HepG2 (cell line): ENCODE results near the gene TNS4. TPM values are rescaled to one million over a fixed set of nuclear protein-coding genes. Genes with fewer than 3 reads are reported as not detected.

Experiments
- ATAC-seq: fragments of 200-7000 bp; cut with Tn5 transposase; 3 replicates; pipeline ENCODE4 v1.9.1; 2020; ENCODE audit warnings: mild to moderate bottlenecking, moderate library complexity
- BruUV-seq: library from RNA; stranded (reverse); fragments of 400-500 nt; replicated peaks from 2 replicates; lab custom pipeline; 2021; lab: Mats Ljungman, UMichigan
- CTCF ChIA-PET: fragments of 300-600 bp; formaldehyde crosslinking; extraction: SDS; loops from one replicate; lab custom pipeline; 2021; ENCODE audit warnings: low total read pairs, inconsistent platforms, low intra/inter-chr PET ratio; lab: Yijun Ruan, JAX
- POLR2A ChIA-PET: fragments of 350-600 bp; sonication (Branson Sonifier 250); formaldehyde crosslinking; loops from one replicate; lab custom pipeline; 2020; ENCODE audit warnings: antibody characterized with exemption, inconsistent platforms; lab: Yijun Ruan, JAX
- DNase-seq: peaks from one replicate; pipeline ENCODE4 v3.0.0-alpha.2; 2015; ENCODE audit warnings: low spot score
- FAIRE-seq: peaks from 3 replicates; lab custom pipeline; 2011; peaks lifted over from hg19 to GRCh38; lab: Jason Lieb, UNC
- H2AFZ ChIP-seq: one replicate; pipeline ENCODE4 v1.6.1; 2011; ENCODE audit warnings: low read length, inconsistent platforms
- H3K27ac ChIP-seq: fragments of 300-600 bp; 3 replicates; pipeline ENCODE4 v1.8.0; 2011; ENCODE audit warnings: mixed run types, mild to moderate bottlenecking, mixed read lengths, low read length, inconsistent platforms; ENCODE audit not compliant: insufficient read depth; ENCODE audit errors: extremely low read length
- H3K27me3 ChIP-seq, 2 experiments: fragments of 200-600 bp in 1 of 2; 2 replicates in 1 of 2; 3 replicates in 1 of 2; pipeline versions ENCODE4 v1.6.0 to v1.8.0; 2011; ENCODE audit warnings: low read length in 2 of 2, mild to moderate bottlenecking in 2 of 2, moderate library complexity in 2 of 2, inconsistent platforms in 1 of 2; ENCODE audit not compliant: insufficient read depth in 2 of 2, control insufficient read depth in 1 of 2
- H3K36me3 ChIP-seq, 2 experiments: fragments of 200-600 bp in 1 of 2; replicated peaks in 1 of 2; 2 replicates in 1 of 2; 3 replicates in 1 of 2; pipeline versions ENCODE4 v1.5.1 to v1.8.0; 2011; ENCODE audit warnings: low read length in 2 of 2, inconsistent platforms in 1 of 2; ENCODE audit not compliant: insufficient read depth in 2 of 2, control insufficient read depth in 1 of 2
- H3K4me1 ChIP-seq: 2 replicates; pipeline ENCODE4 v1.5.1; 2012; ENCODE audit warnings: low read length, inconsistent platforms; ENCODE audit not compliant: insufficient read depth
- H3K4me2 ChIP-seq: 2 replicates; pipeline ENCODE4 v1.6.0; 2011; ENCODE audit warnings: low read depth, low read length, inconsistent platforms
- H3K4me3 ChIP-seq, 3 experiments: fragments of 200-600 bp in 1 of 3; sonication (generic), shearing (Covaris generic) in 1 of 3; replicated peaks in 1 of 3; 2 replicates each; pipeline ENCODE4 v1.5.1; 2011 to 2016; ENCODE audit warnings: low read length in 3 of 3, inconsistent platforms in 2 of 3, low read depth in 2 of 3, mild to moderate bottlenecking in 2 of 3, control low read depth in 1 of 3, mixed read lengths in 1 of 3; ENCODE audit not compliant: insufficient read depth in 1 of 3
- H3K79me2 ChIP-seq: one replicate; pipeline ENCODE4 v1.6.1; 2011; ENCODE audit warnings: low read length, inconsistent platforms; ENCODE audit not compliant: insufficient read depth
- H3K9ac ChIP-seq: 2 replicates; pipeline ENCODE4 v1.6.0; 2011; ENCODE audit warnings: mild to moderate bottlenecking, low read depth, low read length, inconsistent platforms; ENCODE audit not compliant: insufficient read depth
- H3K9me3 ChIP-seq: 2 replicates; pipeline ENCODE4 v1.5.1; 2012; ENCODE audit warnings: mild to moderate bottlenecking, low read length
- H4K20me1 ChIP-seq: 2 replicates; pipeline ENCODE4 v1.6.0; 2011; ENCODE audit warnings: inconsistent platforms, mild to moderate bottlenecking, low read length, moderate library complexity; ENCODE audit not compliant: insufficient read depth
- CCDC6 ChIP-seq: sonication (generic); formaldehyde crosslinking; IDR thresholded peaks from 2 replicates; pipeline ENCODE4 v1.8.1; 2022; ENCODE audit warnings: mild to moderate bottlenecking, missing genetic modification reagents, moderate library complexity
- CREBL2 ChIP-seq: sonication (generic); formaldehyde crosslinking; IDR thresholded peaks from 2 replicates; pipeline ENCODE4 v1.8.1; 2023; ENCODE audit warnings: missing genetic modification reagents, mild to moderate bottlenecking, borderline replicate concordance
- HNRNPH1 ChIP-seq: fragments of 200-400 bp; formaldehyde crosslinking; optimal IDR thresholded peaks from 2 replicates; pipeline ENCODE3; 2017; ENCODE audit warnings: mild to moderate bottlenecking, low read depth, low read length
- IRF2 ChIP-seq: IDR thresholded peaks from 2 replicates; pipeline ENCODE4 v1.6.1; 2018; ENCODE audit warnings: missing genetic modification reagents, missing compliant biosample characterization
- JUNB ChIP-seq: sonication (generic); formaldehyde crosslinking; IDR thresholded peaks from 2 replicates; pipeline ENCODE4 v1.8.0; 2022; ENCODE audit warnings: missing genetic modification reagents, mild to moderate bottlenecking, borderline replicate concordance
- MLXIP ChIP-seq: sonication (generic); formaldehyde crosslinking; IDR thresholded peaks from 2 replicates; pipeline ENCODE4 v1.9.0; 2021; ENCODE audit warnings: missing genetic modification reagents, borderline replicate concordance
- PHF21A ChIP-seq: sonication (generic); formaldehyde crosslinking; IDR thresholded peaks from 2 replicates; pipeline ENCODE4 v1.5.0; 2020; ENCODE audit warnings: mild to moderate bottlenecking, missing genetic modification reagents
- YEATS2 ChIP-seq: sonication (generic); formaldehyde crosslinking; IDR thresholded peaks from 2 replicates; pipeline ENCODE4 v1.4.0; 2020; ENCODE audit warnings: missing genetic modification reagents, borderline replicate concordance
- ZBTB3 ChIP-seq: sonication (generic); formaldehyde crosslinking; IDR thresholded peaks from 2 replicates; pipeline ENCODE4 v1.4.0; 2020; ENCODE audit warnings: low read depth, mild to moderate bottlenecking, moderate library complexity, missing genetic modification reagents, borderline replicate concordance
- ZNF343 ChIP-seq: sonication (generic); formaldehyde crosslinking; IDR thresholded peaks from 2 replicates; pipeline ENCODE4 v1.4.0; 2020; ENCODE audit warnings: mild to moderate bottlenecking, missing genetic modification reagents
- ZNF484 ChIP-seq: sonication (generic); formaldehyde crosslinking; IDR thresholded peaks from 2 replicates; pipeline ENCODE4 v1.5.1; 2020; ENCODE audit warnings: mild to moderate bottlenecking, low read depth, missing genetic modification reagents, borderline replicate concordance
- ZNF710 ChIP-seq: sonication (generic); formaldehyde crosslinking; IDR thresholded peaks from 2 replicates; pipeline ENCODE4 v1.5.0; 2020; ENCODE audit warnings: mild to moderate bottlenecking, missing genetic modification reagents, borderline replicate concordance
- ZNF878 ChIP-seq: sonication (generic); formaldehyde crosslinking; IDR thresholded peaks from 2 replicates; pipeline ENCODE4 v1.8.1; 2023; ENCODE audit warnings: mild to moderate bottlenecking, missing genetic modification reagents, moderate library complexity
- WGBS: methylation state at CpG from one replicate; pipeline ENCODE4 v1.1.6; 2017; ENCODE audit warnings: low lambda C conversion rate; 5-methylcytosine and 5-hydroxymethylcytosine counted together
- in situ Hi-C: cut with HindIII; loops from 2 replicates; pipeline ENCODE4 v1.10.0; 2017; ENCODE audit warnings: low pct_unique_long_range_greater_than_20kb; ENCODE audit not compliant: extremely low pct_ligation_motif_present
- intact Hi-C: fragments of 100-400 bp; cut with micrococcal nuclease; formaldehyde crosslinking; loops from one replicate; pipeline ENCODE4 v1.10.0; 2022; ENCODE audit not compliant: unreplicated experiment
- polyA plus RNA-seq, 8 experiments: library from polyadenylated mRNA; depleted of rRNA in 3 of 8; stranded (reverse) in 7 of 8; unstranded in 1 of 8; fragments of >200 nt; fragmentation: Illumina TruSeq in 4 of 8; extraction: Trizol in 4 of 8; gene quantifications; 2 replicates each; pipeline versions ENCODE4 v1.2.1 to v1.2.3, GENCODE V29; 2011 to 2016; ENCODE audit warnings: low read depth in 4 of 8, missing spikeins in 1 of 8, mixed read lengths in 1 of 8; ENCODE audit not compliant: insufficient read depth in 1 of 8
- total RNA-seq, 5 experiments: library from RNA; depleted of rRNA; stranded (reverse); fragments of >200 nt; fragmentation: Illumina TruSeq; extraction: Trizol; gene quantifications; 2 replicates each; pipeline ENCODE4 v1.2.3, GENCODE V29; 2016; ENCODE audit warnings: low read depth in 1 of 5

TNS4 gene
- total and polyA plus RNA-seq, 2 of the 13 experiments (the other 11 are each of a cell fraction or from before 2014, with no cell fraction given) = 0.58 to 2.1 TPM

- ChIA-PET POLR2A (interaction anchor here (0.6 kb wide), 1 partner anchor 54 kb away, joined by 4 read pairs; no protein-coding TSS in a partner anchor), CTCF (interaction anchor here (1.7 kb wide), 1 partner anchor 60 kb away, joined by 3 read pairs; no protein-coding TSS in a partner anchor)
- Histone ChIP-seq H2AFZ (no peak overlapping the region), H3K27me3 (peaks cover 0 to 12% of the 10 kb centered on the region in 2 experiments; a peak in 3 of 5 replicates), H4K20me1 (no peaks in the 10 kb centered on the region), H3K4me1 (peaks cover 49% of the 10 kb centered on the region), H3K9ac (no peak overlapping the region), H3K4me3 (peak overlapping the region in 2 of 3 experiments; percentile 34 to 48; a peak in 3 of 6 replicates), H3K9me3 (no peaks in the 10 kb centered on the region), H3K4me2 (peak overlapping the region; percentile 22; the same call in 1 of the 2 replicates), H3K27ac (no peak overlapping the region), H3K36me3 (no peaks in the 10 kb centered on the region), H3K79me2 (no peaks in the 10 kb centered on the region)
- BruUV-seq = no TSS peak
- in situ Hi-C loops = no loop called here
- intact Hi-C loops = no loop called here
- 55% methylated on average over 10 of the region's 10 CpGs for WGBS
- DNase-seq = no peak
- no peak for ATAC-seq
- TF ChIP-seq HNRNPH1 = no peak
- TF ChIP-seq ZNF484 (CRISPR knock-in tag) = no peak
- TF ChIP-seq ZBTB3 (CRISPR knock-in tag) = no peak
- TF ChIP-seq JUNB = no peak
- no peak for TF ChIP-seq IRF2 (CRISPR knock-in tag)
- TF ChIP-seq YEATS2 (CRISPR knock-in tag) = no peak
- no peak for TF ChIP-seq ZNF878 (CRISPR knock-in tag)
- TF ChIP-seq CREBL2 = no peak
- FAIRE-seq = no peak
Observed at GRCh38 chr17:40500709-40501108, 714 bp downstream of the TNS4 start.

- Histone ChIP-seq H3K4me2 (peak overlapping the region; percentile 76), H3K9me3 (no peaks in the 10 kb centered on the region), H3K4me1 (peaks cover 49% of the 10 kb centered on the region), H2AFZ (no peak overlapping the region), H3K9ac (no peak overlapping the region), H3K4me3 (peak overlapping the region in 2 of 3 experiments; percentile 45 to 48; a peak in 3 of 6 replicates), H3K27ac (no peak overlapping the region), H3K36me3 (no peaks in the 10 kb centered on the region), H4K20me1 (no peaks in the 10 kb centered on the region), H3K27me3 (peaks cover 0 to 12% of the 10 kb centered on the region in 2 experiments; a peak in 3 of 5 replicates), H3K79me2 (no peaks in the 10 kb centered on the region)
- in situ Hi-C loops (no loop called here), intact Hi-C loops (no loop called here)
- POLR2A ChIA-PET = no interaction called here
- peak; percentile 13; the same call in 2 of the 3 replicates for ATAC-seq
- 66% methylated on average over 11 of the region's 11 CpGs for WGBS
- CTCF ChIA-PET = interaction anchor here (1.7 kb wide), 1 partner anchor 60 kb away, joined by 3 read pairs; no protein-coding TSS in a partner anchor
- FAIRE-seq = no peak
- BruUV-seq = no TSS peak
- DNase-seq = no peak
- TF ChIP-seq ZNF343 (CRISPR knock-in tag) (0 out of 2 replicates have a peak, but pooled peaks have one; percentile 59), ZNF710 (CRISPR knock-in tag) (0 out of 2 replicates have a peak, but pooled peaks have one; percentile 14), MLXIP (CRISPR knock-in tag) (no peak), CCDC6 (no peak), PHF21A (CRISPR knock-in tag) (0 out of 2 replicates have a peak, but pooled peaks have one; percentile 0)
Observed at GRCh38 chr17:40500190-40500589, 1.2 kb downstream of the TNS4 start.
